HG02798 (cell line): ENCODE results near the gene SLC25A44.

Experiments
- ATAC-seq: cut with Tn5 transposase; IDR thresholded peaks from one replicate; pipeline ENCODE4 v1.9.1; 2021; ENCODE audit warnings: mild to moderate bottlenecking; ENCODE audit not compliant: unreplicated experiment, poor library complexity

Gene SLC25A44

GRCh38 chr1:156259805-156260204 lies 65.9 kb downstream of the SLC25A44 start:
- ATAC-seq: no peak

- no peak for ATAC-seq
These were observed 67.0 kb downstream of the SLC25A44 start for GRCh38 chr1:156260896-156261295.
